Measurements from ENCODE around the gene REXO4.

The REXO4 gene

GRCh38 chr9:133441571-133441970 lies 23.8 kb upstream of the REXO4 start:
- TF ChIP-seq CTCF (IDR thresholded peaks at IDR 0.05; ENCODE audit: extremely low read depth, insufficient read depth, missing control alignments) = no peak
- in situ Hi-C loops (cut with MboI; ENCODE audit: low pct_unique_long_range_greater_than_20kb, low sequenced_read_pairs, unreplicated experiment) = no loop called here
- DNase-seq (ENCODE audit: low spot score) = no peak

- in situ Hi-C loops (cut with MboI; ENCODE audit: low pct_unique_long_range_greater_than_20kb, low sequenced_read_pairs, unreplicated experiment) = no loop called here
- no peak for TF ChIP-seq CTCF (IDR thresholded peaks at IDR 0.05; ENCODE audit: extremely low read depth, insufficient read depth, missing control alignments)
- DNase-seq (ENCODE audit: low spot score) = peak; percentile 93
Measured at GRCh38 chr9:133440874-133441273, 23.1 kb upstream of the REXO4 start.

- in situ Hi-C loops (cut with MboI; ENCODE audit: low pct_unique_long_range_greater_than_20kb, low sequenced_read_pairs, unreplicated experiment) = no loop called here
- no peak for TF ChIP-seq CTCF (IDR thresholded peaks at IDR 0.05; ENCODE audit: extremely low read depth, insufficient read depth, missing control alignments)
- DNase-seq (ENCODE audit: low spot score) = no peak
Measured at GRCh38 chr9:133439337-133439736, 21.5 kb upstream of the REXO4 start.

- in situ Hi-C loops (cut with MboI; ENCODE audit: low pct_unique_long_range_greater_than_20kb, low sequenced_read_pairs, unreplicated experiment) = no loop called here
- peak; percentile 78 for DNase-seq (ENCODE audit: low spot score)
- TF ChIP-seq CTCF (IDR thresholded peaks at IDR 0.05; ENCODE audit: extremely low read depth, insufficient read depth, missing control alignments) = peak; percentile 66
Measured at GRCh38 chr9:133437753-133438531, 20.1 kb upstream of the REXO4 start.

GRCh38 chr9:133436681-133437080 lies 18.9 kb upstream of the REXO4 start:
- no peak for TF ChIP-seq CTCF (IDR thresholded peaks at IDR 0.05; ENCODE audit: extremely low read depth, insufficient read depth, missing control alignments)

GRCh38 chr9:133433351-133433843 lies 15.6 kb upstream of the REXO4 start:
- DNase-seq (ENCODE audit: low spot score) = no peak
- peak; percentile 21 for TF ChIP-seq CTCF (IDR thresholded peaks at IDR 0.05; ENCODE audit: extremely low read depth, insufficient read depth, missing control alignments)
- in situ Hi-C loops (cut with MboI; ENCODE audit: low pct_unique_long_range_greater_than_20kb, low sequenced_read_pairs, unreplicated experiment) = no loop called here

More at GRCh38 chr9:133436681-133437080, 18.9 kb upstream of the REXO4 start:
- in situ Hi-C loops (cut with MboI; ENCODE audit: low pct_unique_long_range_greater_than_20kb, low sequenced_read_pairs, unreplicated experiment) = no loop called here
- DNase-seq (ENCODE audit: low spot score) = no peak
